ENCODE measurements around the gene RIC8B. TPM values are rescaled to one million over a fixed set of nuclear protein-coding genes. Genes with fewer than 3 reads are reported as not detected.

RIC8B gene
- total RNA-seq, 6 experiments from 2014 or later, result 5.9 to 10.6 (median 6.5) TPM

- Histone ChIP-seq H3K4me1 (no peaks in the 10 kb centered on the region), H3K9me3 (no peaks in the 10 kb centered on the region), H3K27ac (no peak overlapping the region), H3K27me3 (no peaks in the 10 kb centered on the region), H3K36me3 (no peaks in the 10 kb centered on the region), H3K4me3 (no peak overlapping the region)
- ATAC-seq (no peak), DNase-seq (no peak)
- 73% methylated on average over 3 of the region's 3 CpGs for WGBS (ENCODE audit: insufficient coverage, low coverage, low lambda C conversion rate, missing lambda C conversion rate)
- no peak for TF ChIP-seq POLR2A (IDR thresholded peaks at IDR 0.05)
- intact Hi-C loops (cut with DNase I), result no loop called here
Observed at GRCh38 chr12:106934277-106934676, 159.8 kb downstream of the RIC8B start.

Other genes starting within 250 kb of the RIC8B start
- gene RFX4, start 191.7 kb upstream of the RIC8B start, total RNA-seq, result not detected
- 10 to 100 TPM; 23.9 to 40.9 (median 38.1) TPM for gene TMEM263, start 181.2 kb downstream of the RIC8B start, total RNA-seq
- 10 to 100 TPM in 4 of 6 experiments, 1 to 10 TPM in 2; 7.2 to 14.4 (median 12.0) TPM for gene MTERF2, start 212.5 kb downstream of the RIC8B start, total RNA-seq